Right lobe of liver (tissue), 6 donors: Measurements from ENCODE around the gene OSBPL10. TPM values are rescaled to one million over a fixed set of nuclear protein-coding genes. Genes with fewer than 3 reads are reported as not detected.

Source experiments
- ATAC-seq, 4 donors: fragments of 200-7000 bp; cut with Tn5 transposase; one replicate each; pipeline ENCODE4 v1.9.1; 2020; ENCODE audit warnings: mild to moderate bottlenecking in 4 of 4, moderate library complexity in 4 of 4
- DNase-seq, 3 donors: peaks; one replicate each; pipeline ENCODE4 v3.0.0-alpha.2; 2020
- H3K27ac ChIP-seq, 3 donors: fragments of 200-600 bp; one replicate each; pipeline ENCODE4 v1.8.0; 2022
- H3K27me3 ChIP-seq, 2 donors: fragments of 200-600 bp; one replicate each; pipeline ENCODE4 v1.8.0; 2022
- H3K36me3 ChIP-seq, 4 donors: fragments of 200-600 bp; sonication (generic) in 1 of 4; one replicate each; pipeline versions ENCODE4 v1.5.1 to v1.8.0; 2017 to 2022; ENCODE audit warnings: control low read depth in 1 of 4
- H3K4me1 ChIP-seq, 4 donors: fragments of 200-600 bp; sonication (generic) in 1 of 4; one replicate each; pipeline versions ENCODE4 v1.5.1 to v1.8.0; 2017 to 2022; ENCODE audit warnings: control low read depth in 1 of 4
- H3K4me3 ChIP-seq, 3 donors: fragments of 200-600 bp; one replicate each; pipeline ENCODE4 v1.8.0; 2022
- H3K9me3 ChIP-seq, 4 donors: fragments of 200-600 bp; sonication (generic) in 1 of 4; one replicate each; pipeline versions ENCODE4 v1.5.1 to v1.8.0; 2017 to 2022; ENCODE audit warnings: control low read depth in 1 of 4
- CTCF ChIP-seq, 4 donors: fragments of 200-600 bp in 3 of 4; fragments of 450-650 bp in 1 of 4; IDR thresholded peaks; one replicate each; pipeline versions ENCODE4 v1.5.1 to v1.8.0; 2016 to 2022; ENCODE audit warnings: antibody characterized with exemption in 4 of 4, mild to moderate bottlenecking in 2 of 4
- POLR2A ChIP-seq: fragments of 450-650 bp; IDR thresholded peaks from one replicate; pipeline ENCODE4 v1.6.1; 2017; ENCODE audit warnings: antibody characterized with exemption, mild to moderate bottlenecking
- WGBS: methylation state at CpG from one replicate; pipeline ENCODE4 v1.1.6; 2018; ENCODE audit warnings: low coverage, low lambda C conversion rate; ENCODE audit not compliant: insufficient coverage; ENCODE audit errors: missing lambda C conversion rate; 5-methylcytosine and 5-hydroxymethylcytosine counted together
- intact Hi-C, 2 donors: fragments of 100-400 bp; cut with DNase I; formaldehyde crosslinking; loops; one replicate each; pipeline versions ENCODE4 v1.11.2 to v1.14.1; 2022
- total RNA-seq, 6 experiments: library from RNA; depleted of rRNA in 2 of 6; stranded (reverse); fragments of >200 nt in 2 of 6; fragmentation: NEBNext Ultra II Directional in 3 of 6; extraction: Animal tissue kit (Norgen Biotek cat#: 25700) in 3 of 6; gene quantifications; one replicate each; pipeline versions ENCODE4 v1.1.0 to v1.2.4, GENCODE V29; 2016 to 2023
- donor health status: DM: no; HTN: yes; CAD: no.
- donor health status: DM: no; HTN: no; CAD: no.
- donor health status: DM: no; HTN: no; CAD: no.
- donor health status: DM: no; HTN: yes; CAD: no.
- donor health status: DM: no; HTN: yes; CAD: no.

Gene OSBPL10
- total RNA-seq, 6 experiments from 2014 or later, result 2.2 to 13.0 (median 3.7) TPM

- no peaks in the 10 kb centered on the region for H3K9me3 ChIP-seq
- no peaks in the 10 kb centered on the region for H3K36me3 ChIP-seq
- no peak overlapping the region for H3K4me3 ChIP-seq
- peak overlapping the region; percentile 11 to 42 (median 13) for H3K27ac ChIP-seq
- WGBS, result 48% methylated on average over 7 of the region's 7 CpGs
- no peaks in the 10 kb centered on the region for H3K27me3 ChIP-seq
- intact Hi-C loops, result no loop called here
- DNase-seq (no peak), ATAC-seq (peak in 3 of 4 donors; percentile 12 to 26 (median 14))
- TF ChIP-seq POLR2A (no peak), CTCF (IDR thresholded peaks at IDR 0.05) (no peak)
- no peaks in the 10 kb centered on the region for H3K4me1 ChIP-seq
Observed at GRCh38 chr3:31959951-31960792, 20.9 kb downstream of the OSBPL10 start.

GRCh38 chr3:31959251-31959650, 21.8 kb downstream of the OSBPL10 start:
- H3K27me3 ChIP-seq, result no peaks in the 10 kb centered on the region
- H3K4me1 ChIP-seq, result no peaks in the 10 kb centered on the region
- 32% methylated on average over 2 of the region's 2 CpGs for WGBS
- no peak overlapping the region for H3K4me3 ChIP-seq
- no peaks in the 10 kb centered on the region for H3K9me3 ChIP-seq
- ATAC-seq (no peak), DNase-seq (no peak)
- peak overlapping the region; percentile 15 to 53 (median 42) for H3K27ac ChIP-seq
- intact Hi-C loops, result no loop called here
- no peak for TF ChIP-seq POLR2A
- TF ChIP-seq CTCF (IDR thresholded peaks at IDR 0.05), result no peak
- H3K36me3 ChIP-seq, result no peaks in the 10 kb centered on the region

GRCh38 chr3:31958701-31959152, 22.3 kb downstream of the OSBPL10 start:
- H3K27ac ChIP-seq, result peak overlapping the region; percentile 15 to 53 (median 42)

GRCh38 chr3:31957106-31957505, 24.0 kb downstream of the OSBPL10 start:
- Histone ChIP-seq H3K36me3 (no peaks in the 10 kb centered on the region), H3K27me3 (no peaks in the 10 kb centered on the region), H3K27ac (no peak overlapping the region), H3K9me3 (no peaks in the 10 kb centered on the region), H3K4me3 (no peak overlapping the region), H3K4me1 (no peaks in the 10 kb centered on the region)
- no peak for ATAC-seq
- no peak for DNase-seq
- intact Hi-C loops, result no loop called here
- TF ChIP-seq POLR2A (no peak), CTCF (IDR thresholded peaks at IDR 0.05) (no peak)
- WGBS, result 68% methylated on average over 3 of the region's 3 CpGs

More at GRCh38 chr3:31958701-31959152, 22.3 kb downstream of the OSBPL10 start:
- DNase-seq (no peak), ATAC-seq (peak; percentile 61 to 81 (median 76))
- H3K4me1 ChIP-seq, result no peaks in the 10 kb centered on the region
- H3K36me3 ChIP-seq, result no peaks in the 10 kb centered on the region
- TF ChIP-seq CTCF (IDR thresholded peaks at IDR 0.05) (no peak), POLR2A (no peak)
- 51% methylated on average over 3 of the region's 3 CpGs for WGBS
- intact Hi-C loops, result no loop called here
- H3K27me3 ChIP-seq, result no peaks in the 10 kb centered on the region
- H3K9me3 ChIP-seq, result no peaks in the 10 kb centered on the region
- H3K4me3 ChIP-seq, result no peak overlapping the region
